NCI-H1105 (cell line): Measurements from ENCODE around the gene HOXA4.

ENCODE experiments used
- DNase-seq: peaks from one replicate; lab custom pipeline; 2025; lab: John Stamatoyannopoulos, UW

HOXA4 gene

DNA sequence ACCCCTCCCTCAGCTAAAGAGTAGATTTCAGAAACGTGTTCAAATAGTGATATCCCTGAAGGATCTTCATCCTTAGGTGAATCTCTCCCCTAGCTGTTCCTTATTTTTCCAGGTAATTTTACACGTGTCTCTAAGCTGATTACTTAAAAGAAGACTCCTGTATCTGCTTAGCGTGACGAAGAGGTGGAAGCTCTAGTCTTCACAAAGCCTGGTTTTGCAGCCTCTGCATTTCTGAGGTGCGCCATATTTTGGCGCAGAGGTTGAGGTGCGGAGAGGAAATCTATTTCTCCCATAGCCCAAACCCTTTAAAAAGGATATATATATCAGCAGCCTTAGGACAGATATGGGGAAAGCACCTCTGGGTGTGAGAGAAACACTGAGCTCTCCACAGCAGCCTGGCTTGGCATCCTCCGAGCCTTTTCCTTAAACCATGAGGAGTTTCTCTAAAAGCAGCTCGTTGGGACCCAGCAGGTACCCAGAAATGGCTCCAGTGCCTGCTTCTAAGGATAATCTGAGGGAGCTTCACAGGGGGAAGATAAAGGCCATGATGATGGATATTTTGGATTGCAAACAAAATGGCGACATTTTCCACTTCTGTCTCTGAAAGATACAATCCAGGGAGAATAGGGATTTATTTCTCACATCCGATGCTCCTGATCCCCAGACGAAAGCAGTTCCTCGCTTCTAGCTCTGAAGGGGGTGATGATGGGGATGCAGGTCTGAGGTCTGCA, 25.1 kb downstream of the HOXA4 start:
- no peak for DNase-seq

DNA sequence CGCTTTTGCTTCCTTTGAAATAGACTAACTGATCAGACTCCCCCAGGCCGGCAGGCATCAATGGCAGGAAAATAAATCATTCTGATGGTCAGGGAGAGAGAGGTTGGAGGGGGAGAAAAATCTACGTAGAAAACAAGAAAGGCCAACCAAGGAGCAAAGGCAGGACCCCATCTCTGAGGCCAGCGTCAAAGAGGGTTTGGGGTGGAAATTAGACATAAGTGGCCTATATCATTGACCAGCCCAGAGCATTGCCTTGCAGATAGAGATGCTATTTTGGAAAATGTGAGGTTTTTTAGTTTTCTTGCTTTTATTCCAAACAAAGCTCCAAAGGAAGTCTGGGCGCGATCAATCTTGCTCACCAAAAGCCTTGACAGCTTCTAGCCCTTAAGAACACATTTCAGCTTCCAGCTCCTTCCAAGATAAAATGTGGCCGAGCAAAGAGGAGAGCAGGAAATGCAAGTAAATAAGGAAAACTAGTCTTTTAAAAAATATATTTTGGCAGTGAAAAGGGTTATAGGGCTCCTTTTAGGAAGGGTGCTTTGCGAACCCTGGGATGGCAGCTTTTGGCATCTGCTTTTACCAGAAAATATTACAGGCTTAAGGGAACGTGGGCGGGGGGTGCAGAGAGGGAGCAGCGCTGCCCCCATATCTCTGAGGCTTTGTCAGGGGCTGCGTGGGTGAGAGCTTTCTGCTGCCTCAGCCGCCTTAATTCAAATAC, 26.1 kb downstream of the HOXA4 start:
- DNase-seq = no peak

DNA sequence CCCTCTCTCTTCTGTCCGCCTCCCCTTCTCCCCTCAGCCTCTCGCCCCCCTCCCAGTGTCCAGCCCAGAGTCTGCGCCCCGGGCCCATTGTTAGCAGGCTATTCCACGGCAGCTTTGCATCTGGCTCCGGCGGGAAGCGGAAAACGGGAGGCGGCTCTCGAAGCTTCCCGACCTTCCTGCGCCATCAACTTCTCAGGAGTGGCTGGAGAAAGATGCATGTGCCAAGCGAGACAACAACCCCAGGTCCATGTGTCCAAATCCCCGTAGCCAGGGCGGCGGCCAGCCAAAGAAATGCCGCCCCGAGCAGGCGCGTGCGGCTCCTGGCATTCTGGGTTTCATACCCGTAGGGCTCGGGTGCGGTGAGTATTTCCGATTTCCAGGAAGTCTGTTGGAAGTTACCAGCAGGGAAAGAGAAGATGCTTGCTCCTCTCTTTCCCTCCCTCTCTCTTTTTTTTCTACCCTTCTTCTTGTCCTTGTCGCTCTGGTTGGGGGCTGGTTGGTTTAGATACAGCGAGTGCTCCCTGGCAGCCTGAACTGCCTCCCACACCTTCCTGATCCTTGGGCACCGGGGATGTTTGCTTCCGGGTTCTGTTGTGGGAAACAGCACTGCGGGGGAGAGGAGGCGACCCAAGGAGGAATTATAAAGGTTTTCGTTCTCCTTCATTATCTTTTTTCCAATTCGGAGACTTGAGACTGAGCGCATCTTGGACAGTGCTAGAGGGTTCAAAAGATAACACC, 26.9 kb downstream of the HOXA4 start:
- no peak for DNase-seq

DNA sequence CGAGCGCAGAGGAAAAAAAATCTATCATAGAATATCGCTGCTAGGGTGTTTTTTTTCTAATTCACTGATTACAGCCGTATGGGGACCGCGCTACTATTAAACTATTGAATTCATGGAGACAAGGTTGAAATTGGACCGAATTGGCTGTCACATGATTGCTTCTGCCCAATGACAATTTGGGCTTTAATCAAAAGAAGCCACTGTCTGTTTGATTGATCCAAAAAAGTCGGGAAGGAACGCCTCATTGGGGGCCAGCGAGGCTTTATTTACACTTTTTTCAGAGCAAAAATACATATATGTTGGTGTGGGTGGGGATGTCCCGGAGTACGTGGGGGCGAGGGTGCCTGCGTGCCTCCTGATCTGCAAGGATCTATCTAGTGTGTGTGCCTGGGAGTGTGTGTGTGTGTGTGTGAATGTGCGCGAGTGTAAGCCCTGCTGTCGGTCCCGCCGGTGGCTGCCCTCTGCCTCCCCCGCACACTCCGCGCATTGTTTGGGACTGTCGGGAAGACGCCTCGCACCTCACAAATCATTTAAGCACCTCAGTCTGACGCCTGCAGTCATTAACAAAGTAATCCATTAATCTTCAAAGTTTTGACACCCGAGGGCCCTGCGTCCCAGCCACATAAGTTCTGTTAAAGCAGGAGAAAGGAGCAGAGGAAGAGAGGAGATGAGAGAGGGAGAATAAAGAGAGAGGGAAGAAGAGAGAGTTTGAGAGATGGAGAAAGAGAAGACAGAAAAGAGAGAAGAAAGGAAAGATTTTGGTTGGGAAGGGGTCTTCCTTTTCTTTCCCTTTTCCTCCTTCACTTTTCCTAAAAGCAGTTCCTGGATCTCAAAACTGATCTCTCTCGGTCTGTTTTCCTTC, 27.7 kb downstream of the HOXA4 start, which contains the start of gene HOXA2:
HOXA2 (minus strand) TSS at position 103 of the 862 bp plus-strand sequence. CDS start 183 bp downstream, outside the sequence.
- DNase-seq = no peak

DNA sequence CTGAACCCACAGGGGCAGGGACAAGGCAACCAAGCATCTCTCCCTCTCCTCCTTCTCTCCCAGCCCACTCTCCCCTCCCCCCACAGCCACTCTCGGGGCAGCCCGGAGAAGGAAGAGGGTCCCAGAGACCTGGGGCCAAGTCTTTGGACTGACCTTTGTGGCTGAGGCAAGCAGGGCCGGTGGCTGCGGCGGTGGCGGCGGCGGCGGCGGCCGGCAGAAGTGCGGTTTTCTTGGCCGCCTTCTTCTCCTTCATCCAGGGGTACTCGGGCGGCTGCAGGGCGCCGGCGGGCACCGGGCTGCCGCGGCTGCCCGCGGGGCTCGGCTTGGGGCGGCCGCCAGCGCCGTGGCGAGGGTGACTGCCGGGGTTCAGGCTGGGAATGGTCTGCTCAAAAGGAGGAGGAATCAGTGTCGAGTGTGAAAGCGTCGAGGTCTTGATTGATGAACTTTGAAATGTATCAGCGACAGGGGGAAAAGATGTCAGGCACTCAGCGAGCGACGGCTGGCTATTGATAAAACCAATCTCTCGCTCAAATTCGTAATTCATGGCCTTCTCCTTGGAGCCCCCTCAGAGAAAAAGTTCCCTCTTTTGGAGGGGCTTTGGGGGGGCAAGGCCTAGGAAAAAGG, 28.5 kb downstream of the HOXA4 start:
- no peak for DNase-seq

DNA sequence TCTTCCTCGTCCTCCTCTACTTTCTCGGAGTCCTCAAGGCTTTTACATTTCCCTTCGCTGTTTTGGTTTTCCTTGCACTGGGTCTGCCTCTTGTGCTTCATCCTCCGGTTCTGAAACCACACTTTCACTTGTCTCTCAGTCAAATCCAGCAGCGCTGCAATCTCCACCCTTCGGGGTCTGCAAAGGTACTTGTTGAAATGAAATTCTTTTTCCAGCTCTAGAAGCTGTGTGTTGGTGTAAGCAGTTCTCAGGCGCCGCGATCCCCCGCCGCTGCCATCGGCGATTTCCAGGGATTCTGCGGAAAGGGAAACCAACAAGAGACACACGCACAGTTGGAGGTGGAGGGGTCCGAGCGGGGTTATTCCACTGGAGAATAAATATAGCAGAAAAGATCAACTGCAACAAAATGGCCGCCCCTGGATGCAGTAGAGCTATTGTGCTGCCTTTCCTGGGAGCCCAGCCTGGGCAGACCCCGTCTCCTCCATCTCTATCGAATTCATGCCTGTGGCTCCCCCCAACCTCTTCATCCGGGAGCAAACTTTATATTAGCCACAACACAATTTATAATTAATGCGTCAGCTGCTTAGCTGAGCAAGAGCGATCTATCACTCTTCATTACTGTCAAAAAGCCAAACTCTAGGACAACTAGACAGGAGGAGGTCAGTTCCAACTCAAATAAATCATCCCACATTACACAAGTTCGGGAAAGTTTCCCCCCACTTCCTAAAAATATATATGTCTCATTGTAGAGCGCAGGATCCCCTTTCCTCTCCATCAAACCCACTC, 29.2 kb downstream of the HOXA4 start:
- no peak for DNase-seq

DNA sequence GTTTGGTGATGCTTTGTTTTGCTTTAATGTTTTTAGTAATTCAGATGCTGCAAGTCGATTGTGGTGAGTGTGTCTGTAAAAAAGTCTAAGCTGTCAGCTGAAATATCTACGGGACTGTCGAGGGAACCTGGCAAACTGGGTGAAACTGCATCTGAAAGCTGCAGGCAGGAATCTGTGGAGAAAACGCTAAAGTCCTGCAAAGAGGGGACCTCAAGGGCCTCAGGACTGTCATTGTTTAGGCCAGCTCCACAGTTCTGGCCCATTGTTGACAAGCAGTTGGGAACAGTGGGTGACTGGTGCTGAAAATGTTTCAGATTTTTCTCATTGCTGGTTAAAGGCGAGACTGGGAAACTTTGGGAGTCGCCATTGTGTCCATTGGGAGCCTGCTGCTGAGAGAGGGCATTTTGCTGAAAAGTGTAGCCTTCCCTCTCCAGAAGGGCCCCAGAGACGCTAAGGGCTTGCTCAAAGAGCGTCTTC, 29.8 kb downstream of the HOXA4 start:
- DNase-seq = no peak

DNA sequence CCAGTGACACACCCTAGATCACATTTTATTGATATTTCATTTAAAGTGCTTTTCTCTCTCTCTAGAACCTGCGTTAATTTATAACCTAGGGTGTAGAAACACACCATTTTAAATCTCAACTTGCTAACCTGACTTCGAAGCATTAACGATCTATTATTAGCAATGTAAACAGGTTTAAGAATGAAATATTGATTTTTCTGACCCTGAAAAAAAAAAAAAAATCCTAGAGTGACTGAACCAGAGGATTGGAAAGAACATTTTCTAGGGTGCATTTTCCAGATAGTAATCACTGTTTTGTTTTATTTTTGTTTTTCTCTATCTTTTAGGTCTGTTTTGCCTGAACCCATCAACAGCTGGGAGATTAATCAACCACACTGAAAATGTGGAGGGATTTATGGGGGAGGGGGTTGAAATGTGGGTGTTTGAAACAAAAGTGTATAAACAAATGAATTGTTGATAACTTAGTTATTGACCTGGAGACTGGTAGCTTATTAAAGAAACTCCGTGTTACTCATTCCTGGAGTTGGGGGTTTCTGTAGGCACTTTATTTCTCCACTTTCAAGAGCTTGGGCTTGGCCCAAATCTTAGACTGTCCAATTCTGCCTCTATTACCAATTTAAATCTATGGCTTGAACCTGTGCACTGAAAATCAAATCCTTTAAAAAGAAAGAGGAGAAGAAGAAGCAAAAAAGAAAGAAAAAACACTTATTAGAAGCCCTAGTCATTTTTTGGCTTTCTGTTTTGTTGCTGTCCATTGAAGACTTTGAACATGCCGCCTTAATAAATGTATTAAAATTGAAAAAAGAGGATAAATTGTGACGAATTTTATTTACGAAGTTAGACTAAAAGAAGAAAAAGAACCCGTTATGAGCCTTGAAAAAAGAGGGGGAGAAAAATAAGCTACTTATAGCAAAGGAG, 30.8 kb downstream of the HOXA4 start:
- no peak for DNase-seq

DNA sequence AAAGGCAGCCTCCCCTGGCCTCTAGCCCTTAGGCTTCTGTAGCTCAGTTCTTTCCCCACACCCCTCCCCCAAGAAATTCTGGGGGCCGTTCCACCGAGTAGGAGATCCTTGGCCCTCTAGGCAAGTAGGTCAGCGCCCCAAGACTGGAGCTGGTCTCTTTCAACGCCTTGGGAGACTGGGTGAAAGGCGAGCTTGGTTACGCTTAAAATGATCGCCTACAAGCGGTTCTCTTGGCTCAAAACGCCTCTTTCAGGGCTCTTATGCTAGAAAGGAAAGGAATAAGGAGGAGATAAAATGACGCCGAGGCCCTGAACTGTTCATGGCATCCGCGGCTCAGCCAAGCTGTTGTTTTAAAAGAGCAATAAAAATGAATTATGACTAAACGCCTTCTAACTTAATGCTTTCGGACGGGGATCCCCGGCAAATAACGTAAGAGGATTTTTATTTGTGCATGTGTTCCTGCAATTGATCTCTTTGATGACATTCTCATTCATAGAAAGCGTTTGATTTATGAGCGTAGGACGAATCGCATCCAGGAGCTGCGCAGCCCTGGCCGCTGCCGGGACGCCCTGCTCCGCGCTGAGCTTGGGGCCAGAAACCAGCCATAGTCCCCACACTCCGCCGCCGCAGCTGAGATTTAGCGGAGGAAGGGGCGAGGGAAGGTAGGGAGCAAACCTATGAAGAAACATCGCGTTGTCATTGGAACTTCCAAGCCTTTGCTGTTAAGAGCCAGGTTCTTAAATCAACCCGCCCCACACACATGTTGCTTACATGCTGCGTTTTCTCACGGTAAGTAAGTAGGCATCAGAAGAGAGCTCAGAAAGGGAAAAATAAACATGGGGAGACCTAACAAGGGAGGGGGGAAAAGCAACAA, 31.7 kb downstream of the HOXA4 start:
- DNase-seq = peak; percentile 53

DNA sequence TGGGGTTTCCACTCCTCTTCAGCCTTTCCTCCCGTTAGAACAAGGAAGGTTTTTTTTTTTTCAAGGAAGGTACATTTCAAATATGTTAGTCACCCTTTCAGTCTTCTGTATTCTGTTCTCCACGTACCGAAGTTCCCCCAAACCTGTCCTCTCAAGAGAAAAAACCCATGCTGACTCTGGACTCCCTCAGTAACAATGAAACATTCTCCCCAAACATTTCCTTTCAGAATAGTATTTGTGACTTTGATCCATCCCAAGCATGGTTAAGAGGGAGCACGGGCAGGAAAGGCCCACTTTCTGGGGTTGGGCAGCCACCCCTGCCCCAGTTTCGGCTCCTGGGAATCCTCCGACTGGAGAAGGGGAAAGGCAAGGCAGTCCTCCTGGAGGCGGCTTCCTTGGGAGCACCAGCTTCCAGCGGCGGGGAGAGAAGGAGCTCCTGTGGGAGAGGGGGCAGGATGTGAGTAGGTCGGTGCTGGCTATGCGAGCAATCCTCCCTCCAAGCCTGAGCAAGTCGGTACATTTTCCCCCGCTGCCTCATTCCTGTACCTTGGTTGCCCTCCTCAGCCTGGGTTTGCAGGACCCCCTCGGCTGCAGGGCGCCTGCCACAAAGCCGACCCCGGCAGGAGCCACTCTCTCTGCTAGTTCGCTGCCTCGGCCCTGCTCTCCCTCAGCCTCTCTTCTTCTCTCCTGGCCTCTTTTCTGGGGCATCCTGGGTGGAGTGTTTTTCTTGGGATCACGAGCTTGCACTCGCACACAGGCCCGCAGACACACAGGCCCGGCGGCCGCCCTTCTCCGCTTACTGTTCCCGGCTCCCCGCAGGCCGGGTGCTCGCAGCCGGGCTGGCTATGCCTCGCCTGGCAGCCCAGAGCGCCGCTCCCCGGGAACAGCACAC, 32.6 kb downstream of the HOXA4 start:
- no peak for DNase-seq

DNA sequence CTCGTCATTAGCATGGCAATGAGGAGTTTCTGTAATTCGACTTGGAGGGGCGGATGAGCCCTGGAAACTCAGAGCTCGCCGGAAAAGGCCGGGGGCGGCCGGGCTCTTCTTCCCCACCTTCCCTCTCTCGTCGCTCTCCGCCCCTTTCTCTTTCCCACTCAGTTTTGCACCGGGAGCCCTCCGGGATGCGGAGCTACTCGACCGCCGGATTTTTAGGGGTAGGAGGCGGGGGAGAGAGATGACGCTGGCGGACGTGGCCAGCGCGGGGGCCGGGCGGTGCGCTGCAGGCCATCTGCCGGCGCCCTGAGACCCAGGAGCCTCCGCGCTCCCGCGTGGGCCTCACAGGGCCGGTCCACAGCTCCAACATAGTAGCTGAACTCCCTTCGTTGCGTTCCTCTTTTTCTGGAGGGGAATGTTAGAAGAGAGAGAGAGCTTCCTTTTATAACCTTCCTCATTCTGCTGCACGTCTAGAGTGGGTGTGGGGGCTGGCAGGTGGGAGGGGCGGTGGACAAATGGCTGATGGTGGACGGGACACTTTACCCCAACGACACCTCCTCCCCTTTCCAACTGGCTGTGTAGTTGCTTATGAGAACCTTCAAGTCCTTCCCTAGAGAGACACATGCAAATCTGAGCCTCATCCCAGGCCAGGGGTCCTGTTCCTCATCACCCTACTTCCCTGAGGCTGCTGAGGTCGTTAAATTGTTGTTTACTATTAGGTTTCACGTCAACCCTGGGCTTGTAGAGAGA, 33.6 kb downstream of the HOXA4 start:
- DNase-seq = no peak

DNA sequence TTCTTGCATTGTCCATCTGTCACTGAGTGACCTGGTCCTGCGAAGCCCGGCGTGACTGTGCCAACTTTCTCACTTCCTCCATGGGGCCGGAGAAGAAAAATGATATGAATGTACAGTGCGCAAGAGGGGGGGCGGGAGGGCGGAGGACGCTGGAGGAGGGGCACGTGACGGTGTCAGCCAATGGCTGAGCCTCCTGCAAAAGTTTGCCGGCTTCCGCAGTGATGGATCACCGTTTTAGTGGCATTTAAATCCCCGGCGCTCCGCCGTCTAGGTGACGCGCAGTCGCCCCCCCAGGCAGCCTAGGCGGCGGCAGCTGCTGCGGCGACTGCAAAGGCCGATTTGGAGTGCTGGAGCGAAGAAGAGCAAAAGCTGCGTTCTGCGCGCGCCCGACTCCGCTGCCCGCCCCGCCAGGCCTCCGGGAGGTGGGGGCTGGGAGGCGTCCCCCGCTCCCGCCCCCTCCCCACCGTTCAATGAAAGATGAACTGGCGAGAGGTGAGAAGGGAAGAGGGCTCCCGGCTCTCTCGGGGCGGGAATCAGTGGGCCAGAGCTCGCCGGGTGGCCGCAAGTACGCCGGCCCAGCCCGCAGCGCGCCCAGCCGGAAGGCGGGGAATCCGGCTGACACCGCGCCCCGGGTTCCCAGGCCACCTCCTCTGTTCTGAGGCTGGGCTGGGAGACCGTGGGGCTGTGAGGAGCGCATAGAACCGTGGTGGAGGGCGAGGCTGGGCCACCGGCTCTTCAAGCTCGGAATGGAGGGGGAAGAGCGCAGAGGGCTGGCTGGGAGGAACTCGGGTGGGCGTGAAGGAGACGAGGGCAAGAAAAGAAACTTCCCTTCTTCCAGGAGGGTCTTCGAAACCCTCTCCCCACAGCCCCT, 34.4 kb downstream of the HOXA4 start, which contains the start of gene HOXA1:
HOXA1 (minus strand) TSS at position 104 of the 871 bp plus-strand sequence; CDS start at position 16, 88 bp downstream.
- peak; percentile 81 for DNase-seq

DNA sequence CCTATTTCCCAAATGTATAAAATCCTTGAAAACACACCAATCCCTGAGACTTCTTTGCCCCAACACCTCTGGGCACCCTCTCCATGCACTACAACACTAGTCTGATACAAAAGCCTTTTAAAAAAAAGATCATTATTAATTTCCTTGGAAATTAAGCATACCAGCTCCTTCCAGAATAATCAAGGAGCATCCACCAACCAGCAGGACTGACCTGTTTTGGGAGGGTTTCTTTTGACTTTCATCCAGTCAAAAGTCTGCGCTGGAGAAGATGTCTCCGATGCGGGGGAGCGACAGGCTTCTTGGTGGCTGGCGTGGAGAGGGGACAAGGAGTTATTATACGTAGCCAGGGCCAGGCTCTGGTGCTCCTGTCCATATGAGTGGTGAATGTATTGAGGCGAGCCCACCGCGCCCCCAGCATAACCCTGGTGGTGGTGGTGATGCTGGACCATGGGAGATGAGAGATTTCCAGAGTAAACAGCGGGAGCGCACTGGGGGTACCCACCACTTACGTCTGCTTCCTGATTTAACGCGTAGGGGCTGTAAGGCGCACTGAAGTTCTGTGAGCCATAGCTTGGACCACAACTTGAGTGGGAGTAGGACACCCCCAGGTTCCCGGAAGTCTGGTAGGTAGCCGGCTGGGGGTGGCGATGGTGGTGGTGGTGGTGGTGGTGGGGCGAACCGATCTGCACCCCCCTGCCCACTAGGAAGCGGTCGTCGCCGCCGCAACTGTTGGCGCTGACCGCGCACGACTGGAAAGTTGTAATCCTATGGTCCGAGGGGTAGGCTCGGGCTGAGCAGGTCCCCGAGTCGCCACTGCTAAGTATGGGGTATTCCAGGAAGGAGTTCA, 35.3 kb downstream of the HOXA4 start:
- no peak for DNase-seq

DNA sequence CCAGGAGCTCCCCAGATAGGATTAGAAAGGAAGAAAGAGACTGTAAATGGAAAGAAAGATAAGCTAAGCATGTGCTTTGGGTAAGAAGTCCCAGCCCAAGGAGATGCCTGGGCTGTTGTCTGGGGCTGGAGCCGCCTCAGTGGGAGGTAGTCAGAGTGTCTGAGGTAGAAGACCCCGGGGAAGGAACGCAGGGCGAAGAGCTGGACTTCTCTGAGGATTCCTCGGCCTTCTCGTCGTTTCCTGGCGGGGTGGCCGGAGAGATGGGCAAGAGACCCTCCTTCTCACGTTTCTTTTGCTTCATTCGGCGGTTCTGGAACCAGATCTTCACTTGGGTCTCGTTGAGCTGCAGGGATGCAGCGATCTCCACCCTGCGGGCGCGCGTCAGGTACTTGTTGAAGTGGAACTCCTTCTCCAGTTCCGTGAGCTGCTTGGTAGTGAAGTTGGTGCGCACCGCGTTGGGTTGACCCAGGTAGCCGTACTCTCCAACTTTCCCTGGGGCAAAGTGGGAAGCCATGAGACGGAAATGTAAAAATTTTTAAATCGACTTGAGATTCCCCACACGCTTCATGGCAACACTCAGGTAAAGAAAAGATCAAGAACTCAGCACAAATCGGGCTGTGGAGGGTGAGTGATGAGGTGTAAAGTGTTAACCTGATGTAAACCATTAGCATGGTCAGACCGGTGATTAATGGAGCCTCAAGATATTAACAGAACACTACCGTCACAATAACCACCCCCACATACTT, 36.1 kb downstream of the HOXA4 start:
- no peak for DNase-seq
